Stimulated activated CD8-positive, alpha-beta memory T cell treated with anti-CD3 and anti-CD28 coated beads, Interleukin-15, amount 100 ng/mL, for 24 hours (primary cell): ENCODE results near the gene CH25H.
"Not testable (repeated sequence)": the region's sequence is repeated elsewhere in the genome, so short reads cannot be mapped to it uniquely, and the experiment has no call there.

Experiments
- DNase-seq: peaks from one replicate; pipeline ENCODE4 v3.0.0-alpha.2; 2020; ENCODE audit warnings: low read depth

The CH25H gene

GRCh38 chr10:89197473-89197872 is 9.6 kb downstream of the CH25H start:
- no peak for DNase-seq

GRCh38 chr10:89191301-89191700 is 15.8 kb downstream of the CH25H start:
- DNase-seq: not testable (repeated sequence)

DNA sequence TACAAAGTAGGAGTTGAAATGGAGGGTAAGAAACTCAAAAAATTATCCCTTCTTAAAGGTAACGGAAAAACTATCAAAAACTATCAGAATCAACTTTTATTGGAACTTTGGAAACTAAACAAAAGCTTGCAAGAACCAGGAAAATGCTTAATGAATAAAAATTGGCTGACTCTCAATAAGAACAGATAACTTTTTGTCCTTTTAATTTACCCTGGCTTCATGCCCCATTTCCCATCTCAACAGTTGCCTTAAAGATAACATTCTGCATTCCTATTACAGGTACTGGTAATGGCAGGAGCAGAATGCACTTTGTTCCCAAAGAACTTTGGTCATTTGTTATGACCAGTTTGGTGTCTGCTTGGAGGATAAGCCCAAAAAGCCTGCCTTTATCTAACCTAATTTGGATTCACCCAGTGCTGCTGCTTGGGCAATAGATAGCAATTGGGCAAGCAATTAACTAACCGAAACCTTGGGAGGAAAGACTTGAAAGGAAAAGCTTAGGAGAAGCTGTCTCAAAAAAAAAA is 17.8 kb downstream of the CH25H start:
- no peak for DNase-seq

DNA sequence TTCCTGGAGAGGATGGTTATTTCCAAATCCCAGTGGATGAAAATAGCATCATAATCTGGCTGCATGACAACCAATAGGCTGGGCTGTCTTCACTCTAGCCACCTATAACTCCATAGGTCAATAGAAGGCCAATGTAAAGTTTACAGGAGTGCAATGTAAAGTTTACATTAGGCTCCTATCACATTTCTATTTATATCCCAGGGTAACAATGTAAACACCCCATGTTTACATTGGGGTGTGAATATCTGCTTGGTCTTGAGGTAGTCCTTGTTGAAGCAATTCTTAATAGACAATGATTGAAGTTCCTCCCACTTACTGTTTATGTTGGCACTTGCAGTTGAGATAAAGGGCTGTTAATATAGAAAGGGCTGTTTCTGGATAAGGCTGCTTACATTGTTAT is 21.5 kb downstream of the CH25H start:
- no peak for DNase-seq

- DNase-seq: no peak
These were observed 22.5 kb downstream of the CH25H start for GRCh38 chr10:89184638-89185037.

- no peak for DNase-seq
These were observed 23.5 kb downstream of the CH25H start for GRCh38 chr10:89183571-89183970.

DNA sequence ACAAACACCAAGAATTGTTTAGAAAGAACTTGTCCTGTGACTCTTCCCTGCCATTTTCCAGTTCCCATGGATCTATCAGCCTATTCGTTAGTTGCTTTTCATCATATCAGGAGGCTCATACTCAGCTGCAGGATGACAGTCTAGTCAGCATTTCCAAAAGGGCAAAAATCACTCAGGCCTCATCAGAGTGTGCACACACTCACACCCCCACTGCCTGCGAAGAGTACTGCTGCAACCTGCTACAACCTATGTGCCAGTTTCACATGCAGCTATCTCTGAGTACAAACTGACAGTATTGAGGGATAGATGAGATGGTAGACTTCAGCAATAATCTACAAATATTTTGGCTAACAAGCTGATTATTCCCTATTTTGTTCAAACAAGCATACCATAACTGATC is 24.2 kb downstream of the CH25H start:
- no peak for DNase-seq

- no peak for DNase-seq
These were observed 31.3 kb downstream of the CH25H start for GRCh38 chr10:89175816-89176215.

GRCh38 chr10:89173075-89173474 is 34.0 kb downstream of the CH25H start:
- no peak for DNase-seq

DNA sequence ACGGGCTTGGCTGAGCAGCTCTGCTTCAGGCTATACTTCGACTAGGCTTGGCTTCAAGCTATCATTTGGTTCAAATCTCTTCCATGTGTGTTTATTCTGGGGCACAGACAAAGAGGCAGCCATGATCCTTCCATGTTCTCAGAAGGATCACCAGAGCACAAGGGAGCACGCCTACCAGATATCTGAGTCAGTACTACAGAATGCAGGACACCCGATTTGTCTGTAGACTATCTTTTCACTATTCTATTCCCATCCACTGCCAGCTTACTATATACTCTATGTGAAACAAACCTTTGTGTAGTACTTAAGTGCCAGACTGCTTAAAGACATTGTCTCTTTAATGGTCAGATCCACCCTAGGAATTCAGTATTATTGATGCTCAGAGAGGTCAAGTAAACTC is 35.1 kb downstream of the CH25H start:
- no peak for DNase-seq

DNA sequence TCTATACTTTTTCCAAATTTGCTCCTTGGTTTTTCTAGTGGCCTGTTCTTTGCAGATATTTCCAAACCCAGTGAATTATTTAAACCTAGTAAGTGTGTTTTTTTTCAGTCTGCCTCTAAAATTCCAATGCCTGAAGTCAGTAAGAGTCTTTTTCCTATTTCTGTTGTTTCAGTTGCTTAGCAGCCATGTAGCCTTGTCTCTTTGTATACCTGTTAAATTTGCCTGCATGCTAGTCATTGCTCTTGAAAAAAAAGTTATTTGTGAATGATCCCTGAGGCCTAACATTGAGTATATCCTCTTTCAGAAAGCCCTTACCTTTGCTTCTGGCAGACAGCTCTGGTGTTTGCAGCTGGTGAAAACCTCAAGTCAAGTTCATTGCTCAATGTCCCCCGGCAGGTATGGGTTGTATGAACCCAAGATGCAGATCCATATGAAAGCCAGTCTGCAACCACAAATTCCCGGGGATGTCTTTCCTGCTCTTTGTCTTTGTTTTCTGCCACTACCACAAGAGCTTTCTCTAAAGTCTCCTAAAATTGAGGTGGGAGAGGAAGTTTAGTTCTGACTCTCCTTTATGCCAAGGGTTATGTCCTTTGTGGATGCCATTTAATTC is 35.7 kb downstream of the CH25H start:
- no peak for DNase-seq

DNA sequence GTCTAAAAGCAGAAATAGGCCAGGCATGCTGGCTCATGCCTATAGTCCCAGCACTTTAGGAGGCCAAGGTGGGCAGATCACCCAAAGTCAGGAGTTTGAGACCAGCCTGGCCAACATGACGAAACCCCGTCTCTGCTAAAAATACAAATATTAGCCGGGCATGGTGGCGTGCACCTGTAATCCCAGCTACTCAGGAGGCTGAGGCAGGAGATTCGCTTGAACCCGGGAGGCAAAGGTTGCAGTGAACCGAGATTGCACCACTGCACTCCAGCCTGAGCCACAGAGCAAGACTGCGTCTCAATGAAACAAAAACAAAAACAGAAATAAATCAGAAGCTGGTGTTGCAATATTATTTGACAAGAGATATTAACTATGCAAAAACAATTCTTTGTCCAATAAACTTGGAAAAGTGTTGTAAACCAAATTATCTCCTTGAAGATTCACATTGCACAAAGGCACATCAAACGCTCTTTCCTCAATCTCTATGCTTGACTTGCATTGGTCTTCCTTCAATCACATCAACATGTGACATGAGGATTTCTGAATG is 38.7 kb downstream of the CH25H start:
- not testable (repeated sequence) for DNase-seq

- no peak for DNase-seq
These were observed 39.2 kb downstream of the CH25H start for GRCh38 chr10:89167915-89168314.

DNA sequence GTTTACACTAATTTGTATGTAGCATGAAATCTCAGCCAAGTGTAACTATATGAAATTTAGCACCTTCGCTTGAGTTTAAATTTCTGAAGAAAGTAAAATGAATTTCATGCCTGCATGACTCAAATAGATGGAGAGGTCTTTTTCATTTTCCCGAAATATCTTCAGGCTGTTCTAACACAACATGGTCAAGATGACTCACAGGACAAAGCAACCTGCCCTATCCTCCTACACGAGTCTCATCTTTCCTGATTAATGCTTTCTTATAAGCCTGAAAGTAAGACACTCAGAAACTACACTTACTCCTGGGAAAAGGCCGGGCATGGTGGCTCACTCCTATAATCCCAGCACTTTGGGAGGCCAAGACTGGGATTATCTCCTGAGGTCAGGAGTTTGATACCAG is 41.2 kb downstream of the CH25H start:
- DNase-seq: no peak

DNA sequence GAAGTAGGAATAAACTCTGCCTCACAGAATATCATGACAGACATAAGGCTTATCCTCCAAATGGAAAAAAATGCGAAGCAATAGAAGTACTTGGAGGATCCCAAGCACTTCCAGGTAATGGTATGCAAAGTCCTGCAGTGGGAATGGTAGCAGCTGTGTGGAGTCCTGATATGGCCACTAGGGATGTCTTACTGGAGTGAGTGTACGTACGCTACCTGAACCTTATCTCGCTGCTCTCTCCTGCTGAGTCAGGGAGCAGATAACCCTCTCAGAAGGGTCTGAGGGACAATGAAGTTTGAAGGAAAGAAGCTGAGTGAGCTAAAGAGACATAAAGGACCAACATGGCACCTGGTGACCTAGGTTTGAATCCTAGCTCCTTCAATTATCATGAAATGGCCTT is 42.2 kb downstream of the CH25H start:
- no peak for DNase-seq

DNA sequence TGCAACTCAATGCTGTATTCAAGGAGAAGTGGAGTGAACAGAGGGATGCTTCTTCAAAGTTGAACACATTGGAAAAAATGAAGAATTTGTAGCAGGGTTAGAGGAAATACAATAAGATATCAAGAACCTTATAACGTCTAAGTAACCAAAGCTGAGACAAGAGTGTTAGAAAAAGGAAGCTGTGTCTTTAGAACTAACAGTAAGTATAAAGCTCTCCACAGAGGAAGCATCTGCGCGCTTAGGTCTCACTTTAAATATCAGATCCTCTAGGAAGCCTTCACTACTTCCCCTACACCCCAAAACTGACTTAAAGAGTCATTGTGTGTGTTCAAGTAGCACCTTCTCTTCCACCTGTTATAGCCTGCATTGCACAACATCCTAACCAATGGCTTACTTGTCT is 43.0 kb downstream of the CH25H start:
- DNase-seq: no peak

DNA sequence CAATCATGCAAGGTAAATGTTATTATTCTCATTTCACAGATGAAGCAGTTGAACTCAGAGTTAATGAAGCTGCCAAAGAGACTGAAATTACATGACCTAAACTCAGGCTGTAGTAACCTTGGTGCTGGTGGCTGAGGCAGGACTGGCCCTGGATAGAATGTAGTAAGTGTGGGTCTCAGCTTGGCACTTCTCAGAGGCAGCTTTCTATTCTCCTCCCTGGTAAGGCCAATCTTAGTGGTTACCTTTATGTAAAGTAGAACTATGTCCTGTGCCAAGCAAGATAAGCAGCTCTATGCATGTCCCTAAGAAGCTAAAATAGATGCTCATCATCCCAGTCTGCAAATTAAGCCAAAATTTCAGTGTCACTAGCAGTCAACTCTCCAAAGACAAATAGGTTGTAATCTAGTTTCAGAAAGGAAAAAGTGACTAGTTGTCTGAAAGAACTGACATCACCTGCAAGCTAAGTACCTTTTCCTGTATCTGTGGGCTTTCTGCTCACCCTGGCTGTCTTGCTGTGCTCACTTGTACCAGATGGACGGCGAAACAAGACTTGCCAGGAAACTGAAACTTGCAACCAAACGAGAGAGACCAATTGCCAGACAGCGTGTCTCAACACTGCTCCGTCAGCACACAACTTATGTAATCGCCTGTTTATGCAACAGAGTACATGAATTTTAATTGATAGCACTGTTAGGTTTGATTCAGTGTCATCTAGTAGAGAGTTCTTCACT is 43.7 kb downstream of the CH25H start:
- peak; percentile 3 for DNase-seq

- no peak for DNase-seq
These were observed 44.5 kb downstream of the CH25H start for GRCh38 chr10:89162596-89162995.

DNA sequence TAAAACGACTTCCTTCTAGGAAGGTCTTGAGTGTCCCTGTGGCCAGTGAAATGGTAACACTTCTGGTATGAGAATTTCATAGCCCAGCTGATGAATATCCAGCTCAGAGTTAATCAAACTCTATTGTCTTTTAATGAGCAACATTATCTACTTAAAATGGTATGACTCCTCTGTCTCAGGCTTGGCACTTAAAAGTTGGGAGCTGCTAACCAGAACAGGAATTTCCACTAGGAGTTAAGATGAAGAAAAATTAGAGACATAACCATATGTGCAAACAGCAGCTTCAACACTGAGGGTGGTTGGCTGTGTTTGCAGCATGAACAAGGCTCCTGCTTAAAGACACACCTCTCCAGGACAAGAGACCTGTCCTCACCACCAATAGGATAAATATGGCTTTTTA is 46.8 kb downstream of the CH25H start:
- DNase-seq: no peak

GRCh38 chr10:89159761-89160160 is 47.4 kb downstream of the CH25H start:
- DNase-seq: no peak

DNA sequence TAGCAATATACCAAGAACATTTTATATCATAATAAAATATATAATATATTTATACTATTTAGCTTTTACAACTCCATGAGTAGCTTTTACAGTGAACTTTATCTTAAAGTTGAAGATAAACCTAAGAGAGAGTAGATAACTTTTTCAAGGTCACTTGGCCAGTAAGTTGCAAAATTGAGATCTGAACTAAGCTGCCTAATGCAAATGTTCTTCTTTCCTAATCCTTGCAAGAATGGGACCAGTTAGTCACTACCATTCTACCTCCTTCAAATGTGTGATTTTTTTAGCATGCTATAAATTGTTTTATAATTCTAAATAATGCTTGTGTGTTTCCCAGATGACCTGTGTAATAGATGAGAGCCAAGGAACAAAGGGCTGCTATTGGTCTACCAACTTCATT is 47.8 kb downstream of the CH25H start:
- no peak for DNase-seq

- DNase-seq: no peak
These were observed 48.7 kb downstream of the CH25H start for GRCh38 chr10:89158446-89158845.

DNA sequence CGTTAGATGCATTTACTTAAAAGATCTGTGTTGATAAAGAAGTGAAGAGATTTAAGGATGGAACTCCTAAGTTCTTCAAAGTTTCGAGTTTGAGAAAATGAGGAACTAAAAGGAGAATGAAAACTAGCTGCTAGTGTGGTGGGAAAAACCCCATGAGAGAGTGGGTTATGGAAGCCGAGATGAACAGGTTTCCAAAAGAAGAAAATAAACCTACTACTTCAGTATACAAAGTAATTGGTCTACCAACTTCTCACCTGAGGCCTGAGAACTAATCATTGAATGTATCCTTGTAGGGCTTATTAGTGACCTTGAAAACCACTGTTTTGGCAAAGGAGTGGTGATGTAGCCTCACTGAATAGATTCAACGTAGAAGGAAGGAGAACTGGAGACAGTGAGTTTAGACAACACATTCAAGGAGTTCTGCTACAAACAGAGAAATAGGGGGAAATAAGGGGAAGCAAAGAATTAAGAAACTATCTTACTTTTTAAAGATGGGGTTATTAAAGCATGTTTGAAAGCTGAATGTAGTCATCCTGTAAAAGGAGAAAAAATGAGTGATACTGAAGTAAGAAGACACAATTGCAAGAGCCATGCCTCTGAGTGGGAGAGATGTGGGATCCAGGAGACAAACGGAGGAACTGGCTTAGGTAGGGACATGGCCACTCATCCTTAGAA is 50.8 kb downstream of the CH25H start:
- DNase-seq: no peak
